DOHH2 (cell line): ENCODE measurements around the gene TMEM52.

ENCODE experiments used
- H3F3A ChIP-seq: fragments of 200-600 bp; sonication (generic), shearing (Covaris generic); 2 replicates; pipeline ENCODE4 v1.6.0; 2016; ENCODE audit warnings: antibody characterized with exemption, mild to moderate bottlenecking; ENCODE audit not compliant: control insufficient read depth, insufficient read depth
- H3K27ac ChIP-seq: fragments of 200-600 bp; sonication (generic); 2 replicates; pipeline ENCODE4 v1.5.1; 2014; ENCODE audit warnings: low read depth, mild to moderate bottlenecking, low read length, moderate library complexity
- H3K27me3 ChIP-seq: fragments of 200-600 bp; sonication (generic); 2 replicates; pipeline ENCODE4 v1.6.1; 2014; ENCODE audit warnings: mild to moderate bottlenecking, low read length, mixed read lengths; ENCODE audit not compliant: control insufficient read depth
- H3K36me3 ChIP-seq: fragments of 200-600 bp; sonication (generic); 2 replicates; pipeline ENCODE4 v1.6.1; 2014; ENCODE audit warnings: mild to moderate bottlenecking, low read length, moderate library complexity, mixed read lengths; ENCODE audit not compliant: control insufficient read depth
- H3K4me1 ChIP-seq: fragments of 200-600 bp; sonication (generic); 2 replicates; pipeline ENCODE4 v1.6.1; 2014; ENCODE audit warnings: mild to moderate bottlenecking, low read length, mixed read lengths; ENCODE audit not compliant: control insufficient read depth
- H3K4me2 ChIP-seq: fragments of 200-600 bp; sonication (generic); 2 replicates; pipeline ENCODE4 v1.6.0; 2014; ENCODE audit warnings: mild to moderate bottlenecking, low read length, moderate library complexity
- H3K4me3 ChIP-seq: fragments of 200-600 bp; sonication (generic); 2 replicates; pipeline ENCODE4 v1.5.1; 2014; ENCODE audit warnings: mild to moderate bottlenecking, low read length, mixed read lengths
- H3K79me2 ChIP-seq: fragments of 200-600 bp; sonication (generic); 2 replicates; pipeline ENCODE4 v1.6.1; 2014; ENCODE audit warnings: mild to moderate bottlenecking, low read length, mixed read lengths; ENCODE audit not compliant: control insufficient read depth
- H3K9me2 ChIP-seq: fragments of 200-600 bp; sonication (generic); replicated peaks from 2 replicates; pipeline ENCODE4 v1.6.1; 2014; ENCODE audit warnings: mild to moderate bottlenecking, low read length, mixed read lengths; ENCODE audit not compliant: control insufficient read depth
- H3K9me3 ChIP-seq: fragments of 200-600 bp; sonication (generic); 2 replicates; pipeline ENCODE4 v1.6.1; 2014; ENCODE audit warnings: antibody characterized with exemption, low read length, mixed read lengths; ENCODE audit not compliant: control insufficient read depth, insufficient read depth
- H4K20me1 ChIP-seq: fragments of 200-600 bp; sonication (generic); 2 replicates; pipeline ENCODE4 v1.6.0; 2014; ENCODE audit warnings: low read depth, mild to moderate bottlenecking, antibody characterized with exemption, low read length, moderate library complexity; ENCODE audit not compliant: control insufficient read depth, insufficient read depth
- EZH2phosphoT487 ChIP-seq: fragments of 200-600 bp; sonication (generic); IDR thresholded peaks from 2 replicates; pipeline ENCODE4 v1.6.1; 2017; ENCODE audit warnings: borderline replicate concordance, mild to moderate bottlenecking, antibody characterized with exemption, low read length, moderate library complexity, mixed read lengths
- TF ChIP-seq, protein P1 (sequence below): fragments of 200-600 bp; sonication (generic); IDR thresholded peaks from one replicate; pipeline ENCODE4 v1.5.1; 2014; ENCODE audit warnings: antibody characterized with exemption, mild to moderate bottlenecking, low read depth, low read length; ENCODE audit not compliant: poor library complexity, severe bottlenecking

Gene TMEM52

DNA sequence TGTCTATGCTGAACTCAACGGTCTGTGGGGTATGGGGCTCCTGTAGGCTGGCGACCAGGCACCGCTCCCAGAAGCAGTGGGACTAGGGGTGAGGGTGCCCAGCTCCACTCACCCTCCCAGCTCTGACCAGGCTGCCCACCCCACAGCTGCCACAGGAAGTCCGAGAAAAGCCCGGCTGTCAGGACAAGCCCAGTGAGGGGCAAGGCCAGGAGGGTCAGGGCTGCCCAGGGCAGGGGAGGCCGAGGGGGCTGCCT, 3.5 kb upstream of the TMEM52 start:
- no peaks in the 10 kb centered on the region for H3K79me2 ChIP-seq
- no peaks in the 10 kb centered on the region for H3F3A ChIP-seq
- H3K9me3 ChIP-seq = no peaks in the 10 kb centered on the region
- no peaks in the 10 kb centered on the region for H4K20me1 ChIP-seq
- no peak overlapping the region for H3K27ac ChIP-seq
- H3K9me2 ChIP-seq = no peaks in the 10 kb centered on the region
- H3K36me3 ChIP-seq = no peaks in the 10 kb centered on the region
- H3K4me1 ChIP-seq = peaks cover 14% of the 10 kb centered on the region
- TF ChIP-seq, protein P1, sequence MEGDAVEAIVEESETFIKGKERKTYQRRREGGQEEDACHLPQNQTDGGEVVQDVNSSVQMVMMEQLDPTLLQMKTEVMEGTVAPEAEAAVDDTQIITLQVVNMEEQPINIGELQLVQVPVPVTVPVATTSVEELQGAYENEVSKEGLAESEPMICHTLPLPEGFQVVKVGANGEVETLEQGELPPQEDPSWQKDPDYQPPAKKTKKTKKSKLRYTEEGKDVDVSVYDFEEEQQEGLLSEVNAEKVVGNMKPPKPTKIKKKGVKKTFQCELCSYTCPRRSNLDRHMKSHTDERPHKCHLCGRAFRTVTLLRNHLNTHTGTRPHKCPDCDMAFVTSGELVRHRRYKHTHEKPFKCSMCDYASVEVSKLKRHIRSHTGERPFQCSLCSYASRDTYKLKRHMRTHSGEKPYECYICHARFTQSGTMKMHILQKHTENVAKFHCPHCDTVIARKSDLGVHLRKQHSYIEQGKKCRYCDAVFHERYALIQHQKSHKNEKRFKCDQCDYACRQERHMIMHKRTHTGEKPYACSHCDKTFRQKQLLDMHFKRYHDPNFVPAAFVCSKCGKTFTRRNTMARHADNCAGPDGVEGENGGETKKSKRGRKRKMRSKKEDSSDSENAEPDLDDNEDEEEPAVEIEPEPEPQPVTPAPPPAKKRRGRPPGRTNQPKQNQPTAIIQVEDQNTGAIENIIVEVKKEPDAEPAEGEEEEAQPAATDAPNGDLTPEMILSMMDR = no peak
- no peak for TF ChIP-seq EZH2phosphoT487
- H3K4me2 ChIP-seq = no peak overlapping the region
- H3K27me3 ChIP-seq = peaks cover 7% of the 10 kb centered on the region; the same call in 1 of the 2 replicates
- no peak overlapping the region for H3K4me3 ChIP-seq

DNA sequence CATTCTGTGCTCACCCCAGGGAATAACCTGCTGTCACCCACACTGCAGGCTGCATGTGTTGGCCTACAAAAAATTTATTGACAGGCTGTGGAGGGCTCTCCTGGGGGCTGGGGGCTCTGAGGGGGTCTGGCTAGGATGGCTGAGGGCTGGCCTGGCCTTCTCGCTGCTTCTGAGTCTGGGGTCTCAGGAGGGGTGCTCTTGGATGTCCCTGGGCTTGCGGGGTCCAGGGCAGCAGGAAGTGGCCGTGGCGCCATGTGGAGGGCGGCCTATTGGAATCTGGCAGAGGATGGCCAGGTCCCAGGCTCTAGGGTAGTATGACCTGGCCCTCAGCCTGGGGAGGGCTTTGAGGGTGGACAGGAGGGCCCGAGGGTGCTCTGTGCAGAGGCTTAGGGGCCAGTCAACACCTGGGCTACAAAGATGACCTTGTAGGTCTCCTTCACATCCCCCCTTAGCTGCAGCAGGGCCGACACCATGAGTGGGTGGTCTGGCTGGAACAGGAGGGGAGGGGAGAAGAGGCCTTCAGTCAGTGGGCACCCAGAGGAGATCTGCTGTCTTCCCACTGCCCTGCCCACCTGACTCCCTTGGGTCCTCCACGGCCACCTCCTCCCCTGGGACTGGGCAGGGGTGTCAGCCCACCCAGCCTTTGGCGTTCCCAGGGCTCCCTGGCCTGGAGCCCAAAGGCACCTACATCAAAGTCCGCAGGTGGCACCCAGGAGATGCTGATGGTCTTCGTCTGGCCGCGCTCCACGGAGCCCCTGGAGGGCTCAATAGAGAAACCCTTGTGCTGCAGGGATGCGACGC, 3.0 kb upstream of the TMEM52 start:
- no peaks in the 10 kb centered on the region for H3K9me2 ChIP-seq
- H3K27me3 ChIP-seq = peaks cover 7% of the 10 kb centered on the region; the same call in 1 of the 2 replicates
- no peak overlapping the region for H3K27ac ChIP-seq
- H3K4me1 ChIP-seq = peaks cover 14% of the 10 kb centered on the region
- TF ChIP-seq EZH2phosphoT487 = no peak
- TF ChIP-seq, protein P1 = no peak
- H3F3A ChIP-seq = no peaks in the 10 kb centered on the region
- H4K20me1 ChIP-seq = no peaks in the 10 kb centered on the region
- no peaks in the 10 kb centered on the region for H3K79me2 ChIP-seq
- no peaks in the 10 kb centered on the region for H3K9me3 ChIP-seq
- H3K36me3 ChIP-seq = no peaks in the 10 kb centered on the region
- H3K4me2 ChIP-seq = no peak overlapping the region
- H3K4me3 ChIP-seq = no peak overlapping the region

DNA sequence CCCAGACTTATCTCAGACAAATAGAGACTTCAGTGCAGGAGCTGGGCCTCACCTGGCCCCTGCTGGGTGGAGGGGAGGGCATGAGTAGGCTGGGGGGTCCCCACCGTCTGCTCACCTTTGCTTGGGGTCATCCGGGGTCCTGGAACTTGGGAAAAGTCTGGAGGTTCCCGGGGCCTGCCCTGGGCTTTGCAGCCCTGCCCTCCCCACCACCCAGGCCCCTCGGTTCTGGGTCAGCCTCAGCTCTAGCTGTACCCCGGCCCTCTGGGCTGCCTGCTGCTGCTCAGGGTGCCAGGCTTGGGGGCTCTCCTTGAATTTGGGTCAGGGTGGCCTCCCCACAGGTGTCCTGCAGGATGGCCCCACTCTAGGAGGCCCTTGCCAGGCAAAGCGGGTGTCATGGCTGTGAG, 2.4 kb upstream of the TMEM52 start:
- Histone ChIP-seq H3K4me3 (no peak overlapping the region), H3K9me2 (no peaks in the 10 kb centered on the region)

More for the DNA sequence above, 2.4 kb upstream of the TMEM52 start:
- Histone ChIP-seq H3K4me1 (peaks cover 14% of the 10 kb centered on the region), H3K27me3 (peaks cover 7% of the 10 kb centered on the region; the same call in 1 of the 2 replicates), H3K27ac (no peak overlapping the region), H3K4me2 (no peak overlapping the region), H3K36me3 (no peaks in the 10 kb centered on the region), H3K9me3 (no peaks in the 10 kb centered on the region), H4K20me1 (no peaks in the 10 kb centered on the region), H3F3A (no peaks in the 10 kb centered on the region), H3K79me2 (no peaks in the 10 kb centered on the region)
- TF ChIP-seq, protein P1 = no peak
- no peak for TF ChIP-seq EZH2phosphoT487
